ENCODE measurements around the gene MYH7B. TPM values are rescaled to one million over a fixed set of nuclear protein-coding genes. Genes with fewer than 3 reads are reported as not detected.
A peak's percentile ranks its signal among the peaks of the same experiment; 100 is the strongest.

The MYH7B gene
- total RNA-seq, 1 experiment from 2014 or later, result 0.22 TPM

DNA sequence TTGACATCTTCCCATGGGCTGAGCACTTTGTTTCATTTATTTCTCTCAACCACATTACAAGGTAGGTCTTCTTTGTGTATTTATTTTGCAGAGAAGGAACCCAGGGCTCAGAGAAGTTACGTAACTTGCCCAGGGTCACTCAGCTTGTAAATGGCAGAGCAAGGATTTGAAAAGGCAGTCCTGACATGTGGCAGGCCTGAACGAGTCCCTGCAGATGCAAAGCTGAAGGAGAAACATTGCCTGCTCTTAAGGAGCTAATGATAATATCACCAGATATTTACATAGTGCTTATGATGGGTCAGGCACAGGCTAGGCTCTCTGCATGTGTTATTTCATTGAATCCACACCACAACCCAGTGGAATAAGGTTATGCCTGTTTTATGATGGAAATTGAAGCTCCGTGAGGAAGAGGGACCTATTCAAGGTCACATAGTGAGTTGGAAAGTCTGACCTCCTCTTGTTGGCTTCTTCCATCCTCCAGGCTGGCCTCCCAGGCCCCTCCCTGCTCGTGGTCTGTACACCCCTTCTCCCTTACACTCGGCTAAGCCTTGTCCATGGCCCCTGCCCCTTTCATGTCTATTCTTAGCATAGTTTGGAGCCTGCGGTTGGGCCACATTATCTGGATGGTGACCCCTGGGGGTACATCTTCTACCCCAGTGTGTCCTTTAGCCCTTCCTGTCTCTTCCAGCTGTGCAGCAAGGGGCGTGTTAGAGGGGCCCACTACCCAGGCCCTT is 12.5 kb downstream of the MYH7B start:
- Histone ChIP-seq H2BK120ac (ENCODE audit: low read depth, low read length, poor library complexity, severe bottlenecking) (no peak overlapping the region), H3K9ac (ENCODE audit: extremely low read depth, insufficient read length, low read length) (no peak overlapping the region), H4K8ac (replicated peaks; ENCODE audit: insufficient read length, low read depth, low read length) (no peak overlapping the region), H4K91ac (ENCODE audit: insufficient read length, low read depth, low read length) (no peak overlapping the region), H2AFZ (ENCODE audit: low read length) (no peak overlapping the region), H3K23ac (ENCODE audit: insufficient read length, low read depth, low read length) (no peak overlapping the region), H3K79me1 (ENCODE audit: insufficient read depth, low read depth, low read length, poor library complexity, severe bottlenecking) (no peaks in the 10 kb centered on the region), H2BK12ac (ENCODE audit: insufficient read length, low read depth, low read length) (no peak overlapping the region), H3K27me3 (ENCODE audit: insufficient read depth, low read length) (no peaks in the 10 kb centered on the region), H2AK5ac (ENCODE audit: insufficient read length, low read length) (no peak overlapping the region), H3K9me3 (ENCODE audit: control insufficient read depth, low read depth, low read length) (no peaks in the 10 kb centered on the region), H3K4me2 (ENCODE audit: insufficient read depth, insufficient read length, low read length) (no peak overlapping the region), H4K5ac (ENCODE audit: insufficient read length, low read depth, low read length) (no peak overlapping the region), H3T11ph (ENCODE audit: low read length) (no peak overlapping the region), H2BK15ac (ENCODE audit: low read depth, low read length) (no peak overlapping the region), H3K4me1 (ENCODE audit: insufficient read depth, low read length) (no peaks in the 10 kb centered on the region), H3K56ac (ENCODE audit: insufficient read length, low read depth, low read length) (no peak overlapping the region), H3K18ac (ENCODE audit: insufficient read length, low read depth, low read length) (no peak overlapping the region), H3K79me2 (ENCODE audit: insufficient read depth, low read length) (no peaks in the 10 kb centered on the region), H3K23me2 (ENCODE audit: insufficient read length, low read depth, low read length, poor library complexity, severe bottlenecking) (no peaks in the 10 kb centered on the region), H3K27ac (ENCODE audit: insufficient read length, low read depth, low read length) (no peak overlapping the region), H2BK20ac (ENCODE audit: low read depth, low read length, poor library complexity, severe bottlenecking) (no peak overlapping the region), H3K4ac (ENCODE audit: low read depth, low read length) (no peak overlapping the region), H4K20me1 (ENCODE audit: control insufficient read depth, insufficient read depth, insufficient read length) (no peaks in the 10 kb centered on the region), H3K14ac (ENCODE audit: insufficient read depth, low read length) (no peak overlapping the region; the same call in 1 of the 2 replicates), H2BK5ac (ENCODE audit: insufficient read length, low read length) (no peak overlapping the region)
- Mint-ChIP-seq H3K36me3 (ENCODE audit: insufficient read depth in 1 of 3, low read depth in 3 of 3) (no peaks in the 10 kb centered on the region), H3K9me3 (no peaks in the 10 kb centered on the region), H3K4me1 (peaks cover 16 to 17% of the 10 kb centered on the region in 2 experiments), H3K4me3 (no peak overlapping the region), H3K27ac (peak overlapping the region in 1 of 3 experiments; percentile 63; a peak in 1 of 7 replicates), H3K27me3 (ENCODE audit: low read depth) (peaks cover 7% of the 10 kb centered on the region)
- TF ChIP-seq, protein P1, sequence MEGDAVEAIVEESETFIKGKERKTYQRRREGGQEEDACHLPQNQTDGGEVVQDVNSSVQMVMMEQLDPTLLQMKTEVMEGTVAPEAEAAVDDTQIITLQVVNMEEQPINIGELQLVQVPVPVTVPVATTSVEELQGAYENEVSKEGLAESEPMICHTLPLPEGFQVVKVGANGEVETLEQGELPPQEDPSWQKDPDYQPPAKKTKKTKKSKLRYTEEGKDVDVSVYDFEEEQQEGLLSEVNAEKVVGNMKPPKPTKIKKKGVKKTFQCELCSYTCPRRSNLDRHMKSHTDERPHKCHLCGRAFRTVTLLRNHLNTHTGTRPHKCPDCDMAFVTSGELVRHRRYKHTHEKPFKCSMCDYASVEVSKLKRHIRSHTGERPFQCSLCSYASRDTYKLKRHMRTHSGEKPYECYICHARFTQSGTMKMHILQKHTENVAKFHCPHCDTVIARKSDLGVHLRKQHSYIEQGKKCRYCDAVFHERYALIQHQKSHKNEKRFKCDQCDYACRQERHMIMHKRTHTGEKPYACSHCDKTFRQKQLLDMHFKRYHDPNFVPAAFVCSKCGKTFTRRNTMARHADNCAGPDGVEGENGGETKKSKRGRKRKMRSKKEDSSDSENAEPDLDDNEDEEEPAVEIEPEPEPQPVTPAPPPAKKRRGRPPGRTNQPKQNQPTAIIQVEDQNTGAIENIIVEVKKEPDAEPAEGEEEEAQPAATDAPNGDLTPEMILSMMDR (conservative IDR thresholded peaks at IDR 0.05), result no peak
- no peak for DNase-seq
- WGBS (ENCODE audit: extremely low coverage, insufficient read length, low lambda C conversion rate), result no CpG with 5 or more reads among the region's 7 CpGs
